PC-3 (cell line): Measurements from ENCODE around the gene PDZK1IP1. TPM values are rescaled to one million over a fixed set of nuclear protein-coding genes. Genes with fewer than 3 reads are reported as not detected.

ENCODE experiments used
- ATAC-seq: fragments of 200-7000 bp; cut with Tn5 transposase; 2 replicates; pipeline ENCODE4 v1.9.1; 2020; ENCODE audit warnings: mild to moderate bottlenecking, moderate library complexity
- BruUV-seq: library from RNA; stranded (reverse); fragments of 400-500 nt; replicated peaks from 2 replicates; lab custom pipeline; 2021; lab: Mats Ljungman, UMichigan
- CTCF ChIA-PET: fragments of 300-600 bp; sonication (Branson Sonifier 250); formaldehyde crosslinking; loops from one replicate; lab custom pipeline; 2022; ENCODE audit warnings: antibody characterized with exemption; lab: Charles Lee
- POLR2A ChIA-PET: fragments of 300-600 bp; sonication (Branson Sonifier 250); formaldehyde crosslinking; loops from one replicate; lab custom pipeline; 2022; ENCODE audit warnings: antibody characterized with exemption; ENCODE audit not compliant: unreplicated experiment; lab: Charles Lee
- DNase-seq: peaks from one replicate; pipeline ENCODE4 v3.0.0-alpha.2; 2015
- H2AFZ ChIP-seq: fragments of 300-600 bp; sonication (generic); 2 replicates; pipeline ENCODE4 v1.6.0; 2016; ENCODE audit warnings: antibody characterized with exemption, low read length
- H3F3A ChIP-seq: fragments of 300-600 bp; sonication (generic); one replicate; pipeline ENCODE4 v1.6.0; 2017; ENCODE audit warnings: antibody characterized with exemption, low read length, control low read depth, mild to moderate bottlenecking; ENCODE audit not compliant: unreplicated experiment
- H3K27ac ChIP-seq: fragments of 300-600 bp; sonication (generic); 2 replicates; pipeline ENCODE4 v1.5.1; 2016; ENCODE audit warnings: mild to moderate bottlenecking, low read length
- H3K27me3 ChIP-seq: fragments of 300-600 bp; sonication (generic); 2 replicates; pipeline ENCODE4 v1.6.1; 2016; ENCODE audit warnings: low read length, mixed read lengths
- H3K36me3 ChIP-seq: fragments of 300-600 bp; sonication (generic); 2 replicates; pipeline ENCODE4 v1.6.1; 2016; ENCODE audit warnings: low read depth, mixed run types, low read length, mixed read lengths
- H3K4me1 ChIP-seq: fragments of 300-600 bp; sonication (generic); 2 replicates; pipeline ENCODE4 v1.5.1; 2016; ENCODE audit warnings: low read length; ENCODE audit not compliant: insufficient read depth
- H3K4me2 ChIP-seq: fragments of 300-600 bp; sonication (generic); 2 replicates; pipeline ENCODE4 v1.6.0; 2016; ENCODE audit warnings: low read length
- H3K4me3 ChIP-seq: fragments of 300-600 bp; sonication (generic); 2 replicates; pipeline ENCODE4 v1.5.1; 2016; ENCODE audit warnings: mild to moderate bottlenecking, low read length, mixed read lengths
- H3K79me2 ChIP-seq: fragments of 300-600 bp; sonication (generic); 2 replicates; pipeline ENCODE4 v1.6.1; 2017; ENCODE audit warnings: low read length, mixed read lengths
- H3K9ac ChIP-seq: fragments of 300-600 bp; sonication (generic); 2 replicates; pipeline ENCODE4 v1.6.0; 2016; ENCODE audit warnings: mild to moderate bottlenecking, low read length
- H3K9me2 ChIP-seq: fragments of 300-600 bp; sonication (generic); replicated peaks from 2 replicates; pipeline ENCODE4 v1.6.1; 2016; ENCODE audit warnings: mixed run types, low read length, mixed read lengths
- H3K9me3 ChIP-seq: fragments of 300-600 bp; sonication (generic); 2 replicates; pipeline ENCODE4 v1.6.1; 2016; ENCODE audit warnings: low read length, mixed read lengths
- H4K20me1 ChIP-seq: fragments of 300-600 bp; sonication (generic); 2 replicates; pipeline ENCODE4 v1.6.1; 2016; ENCODE audit warnings: low read length, mixed read lengths
- CTCF ChIP-seq: fragments of 300-600 bp; sonication (generic); conservative IDR thresholded peaks from 2 replicates; pipeline ENCODE4 v1.5.1; 2017; ENCODE audit warnings: antibody characterized with exemption, low read depth, mild to moderate bottlenecking, low read length
- EZH2 ChIP-seq: fragments of 300-600 bp; sonication (generic); IDR thresholded peaks from one replicate; pipeline ENCODE4 v1.6.1; 2017; ENCODE audit warnings: antibody characterized with exemption, mild to moderate bottlenecking, low read length; ENCODE audit not compliant: unreplicated experiment
- EZH2phosphoT487 ChIP-seq: fragments of 300-600 bp; sonication (generic); IDR thresholded peaks from 2 replicates; pipeline ENCODE4 v1.6.1; 2018; ENCODE audit warnings: mild to moderate bottlenecking, antibody characterized with exemption, low read length, borderline replicate concordance
- intact Hi-C: fragments of 100-400 bp; cut with micrococcal nuclease; formaldehyde crosslinking; loops from 2 replicates; pipeline ENCODE4 v1.9.0; 2023
- total RNA-seq: library from RNA; depleted of rRNA; stranded (reverse); fragments of >200 nt; gene quantifications from 2 replicates; pipeline ENCODE4 v1.2.3, GENCODE V29; 2014

The PDZK1IP1 gene
- total RNA-seq, 1 experiment from 2014 or later, result not detected

GRCh38 chr1:47226121-47226838 is 36.4 kb upstream of the PDZK1IP1 start:
- H3K4me1 ChIP-seq, result no peaks in the 10 kb centered on the region
- H3K36me3 ChIP-seq, result no peaks in the 10 kb centered on the region
- no peak for TF ChIP-seq EZH2
- no peak for TF ChIP-seq CTCF
- TF ChIP-seq EZH2phosphoT487, result no peak
- ChIA-PET POLR2A (no interaction called here), CTCF (no interaction called here)
- no peak overlapping the region for H3K4me2 ChIP-seq
- H3K4me3 ChIP-seq, result no peak overlapping the region
- H3K27ac ChIP-seq, result no peak overlapping the region
- no peak overlapping the region for H3K9ac ChIP-seq
- no peaks in the 10 kb centered on the region for H3K9me3 ChIP-seq
- DNase-seq, result no peak
- BruUV-seq, result no TSS peak
- no peaks in the 10 kb centered on the region for H3F3A ChIP-seq
- H2AFZ ChIP-seq, result no peak overlapping the region
- H3K9me2 ChIP-seq, result no peaks in the 10 kb centered on the region
- no peaks in the 10 kb centered on the region for H3K79me2 ChIP-seq
- no peaks in the 10 kb centered on the region for H4K20me1 ChIP-seq
- intact Hi-C loops, result no loop called here
- no peak for ATAC-seq
- peaks cover 75% of the 10 kb centered on the region for H3K27me3 ChIP-seq

- Histone ChIP-seq H3K4me3 (no peak overlapping the region), H3K27me3 (peaks cover 68% of the 10 kb centered on the region), H4K20me1 (no peaks in the 10 kb centered on the region), H3F3A (no peaks in the 10 kb centered on the region), H3K4me1 (no peaks in the 10 kb centered on the region), H3K4me2 (no peak overlapping the region), H3K36me3 (no peaks in the 10 kb centered on the region), H2AFZ (no peak overlapping the region), H3K27ac (no peak overlapping the region), H3K9ac (no peak overlapping the region), H3K9me3 (no peaks in the 10 kb centered on the region), H3K79me2 (no peaks in the 10 kb centered on the region), H3K9me2 (no peaks in the 10 kb centered on the region)
- intact Hi-C loops, result no loop called here
- TF ChIP-seq EZH2 (no peak), CTCF (no peak), EZH2phosphoT487 (no peak)
- DNase-seq (no peak), ATAC-seq (no peak)
- POLR2A ChIA-PET, result no interaction called here
- CTCF ChIA-PET, result no interaction called here
- BruUV-seq, result no TSS peak
These were observed 35.7 kb upstream of the PDZK1IP1 start for GRCh38 chr1:47225430-47226100.
